Stomach (tissue), 9 donors: ENCODE results near the gene ANXA8. TPM values are rescaled to one million over a fixed set of nuclear protein-coding genes. Genes with fewer than 3 reads are reported as not detected.

ENCODE experiments used
- DNase-seq, 2 donors: peaks; one replicate each; pipeline versions ENCODE4 v3.0.0 to v3.0.0-alpha.2; 2013 to 2019
- H3K27ac ChIP-seq, 5 donors: fragments of 200-600 bp in 4 of 5; sonication (generic) in 4 of 5; one replicate each; pipeline ENCODE4 v1.5.1; 2013 to 2019; ENCODE audit warnings: mild to moderate bottlenecking in 1 of 5, moderate library complexity in 1 of 5
- H3K27me3 ChIP-seq, 3 donors: fragments of 200-600 bp; sonication (generic); one replicate each; pipeline ENCODE4 v1.5.1; 2017 to 2019; ENCODE audit warnings: mixed run types in 1 of 3
- H3K36me3 ChIP-seq, 4 donors: fragments of 200-600 bp; sonication (generic); 1 replicate in 3 of 4; 2 replicates in 1 of 4; pipeline ENCODE4 v1.5.1; 2016 to 2019
- H3K4me1 ChIP-seq, 4 donors: fragments of 200-600 bp; sonication (generic); one replicate each; pipeline ENCODE4 v1.5.1; 2016 to 2019
- H3K4me3 ChIP-seq, 4 donors: fragments of 200-600 bp; sonication (generic) in 3 of 4; one replicate each; pipeline ENCODE4 v1.5.1; 2016 to 2019; ENCODE audit warnings: mild to moderate bottlenecking in 1 of 4
- H3K9me3 ChIP-seq, 4 donors: fragments of 200-600 bp; sonication (generic); one replicate each; pipeline ENCODE4 v1.5.1; 2016 to 2019
- CTCF ChIP-seq, 7 experiments: fragments of 450-650 bp in 4 of 7; fragments of 200-600 bp in 3 of 7; sonication (generic) in 3 of 7; IDR thresholded peaks; one replicate each; pipeline ENCODE4 v1.5.1; 2016 to 2019; ENCODE audit warnings: antibody characterized with exemption in 7 of 7, control low read depth in 2 of 7, mild to moderate bottlenecking in 1 of 7
- EP300 ChIP-seq: sonication (generic); formaldehyde crosslinking; IDR thresholded peaks from one replicate; pipeline ENCODE4 v1.6.1; 2017; ENCODE audit warnings: antibody characterized with exemption
- POLR2A ChIP-seq, 4 donors: fragments of 450-650 bp; IDR thresholded peaks; one replicate each; pipeline ENCODE4 v1.6.1; 2016; ENCODE audit warnings: antibody characterized with exemption in 4 of 4, control low read depth in 2 of 4, mild to moderate bottlenecking in 1 of 4, moderate library complexity in 1 of 4
- POLR2AphosphoS5 ChIP-seq, 3 donors: sonication (generic); formaldehyde crosslinking; IDR thresholded peaks; one replicate each; pipeline ENCODE4 v1.6.1; 2016; ENCODE audit warnings: antibody characterized with exemption in 3 of 3
- WGBS, 5 donors: extraction: QIAGEN DNeasy Blood & Tissue Kit in 3 of 5; methylation state at CpG; one replicate each; pipeline versions ENCODE4 v1.1.5 to v1.1.7; 2013 to 2018; 5-methylcytosine and 5-hydroxymethylcytosine counted together
- intact Hi-C: fragments of 100-400 bp; cut with DNase I; formaldehyde crosslinking; loops from one replicate; pipeline ENCODE4 v1.15.1; 2023; ENCODE audit warnings: low total_unique reads
- polyA plus RNA-seq, 3 donors: library from polyadenylated mRNA; stranded (reverse); fragments of 200-250 nt; gene quantifications; one replicate each; pipeline ENCODE4 v1.2.3, GENCODE V29; 2013
- total RNA-seq, 5 donors: library from RNA; depleted of rRNA; stranded (reverse); fragments of >200 nt; gene quantifications; one replicate each; pipeline versions ENCODE4 v1.1.0 to v1.2.3, GENCODE V29; 2014 to 2016
- donor health status: healthy with polysubstance abuse.
- donor health status: Bipolar disorder and iron deficiency.
- donor health status: healthy.

ANXA8 gene
- total and polyA plus RNA-seq, 8 donors, result 0.37 to 77.4 (median 2.7) TPM; not detected in 4

GRCh38 chr10:47444047-47444446, 39.9 kb downstream of the ANXA8 start:
- Histone ChIP-seq H3K4me1 (no peaks in the 10 kb centered on the region), H3K27ac (no peak overlapping the region), H3K9me3 (peaks cover 0 to 29% (median 21%) of the 10 kb centered on the region in 4 donors), H3K4me3 (no peak overlapping the region), H3K36me3 (no peaks in the 10 kb centered on the region), H3K27me3 (peaks cover 0 to 20% (median 0%) of the 10 kb centered on the region in 3 donors)
- intact Hi-C loops, result no loop called here
- 71 to 96% (median 77%) methylated on average over 2 of the region's 2 CpGs for whole genome bisulfite sequencing, 5 donors
- no peak for DNase-seq
- TF ChIP-seq POLR2AphosphoS5 (IDR thresholded peaks at IDR 0.05) (no peak), CTCF (IDR thresholded peaks at IDR 0.05) (no peak), POLR2A (IDR thresholded peaks at IDR 0.05) (no peak), EP300 (no peak)

GRCh38 chr10:47443145-47443544, 40.8 kb downstream of the ANXA8 start:
- WGBS, 5 donors, result 80 to 86% (median 83%) methylated on average over 1 to 2 of the region's 2 CpGs
- DNase-seq, result no peak

GRCh38 chr10:47442351-47442750, 41.6 kb downstream of the ANXA8 start:
- 83 to 95% (median 90%) methylated on average over 5 of the region's 5 CpGs for WGBS, 5 donors
- intact Hi-C loops, result no loop called here
- H3K4me3 ChIP-seq, result no peak overlapping the region

More at GRCh38 chr10:47443145-47443544, 40.8 kb downstream of the ANXA8 start:
- Histone ChIP-seq H3K4me3 (no peak overlapping the region), H3K9me3 (peaks cover 0 to 29% (median 21%) of the 10 kb centered on the region in 4 donors), H3K27me3 (peaks cover 0 to 20% (median 0%) of the 10 kb centered on the region in 3 donors), H3K4me1 (no peaks in the 10 kb centered on the region), H3K27ac (no peak overlapping the region), H3K36me3 (no peaks in the 10 kb centered on the region)
- no peak for TF ChIP-seq EP300
- intact Hi-C loops, result no loop called here

GRCh38 chr10:47441938-47442337, 42.0 kb downstream of the ANXA8 start:
- intact Hi-C loops, result no loop called here
- 69 to 76% (median 72%) methylated on average over 4 of the region's 4 CpGs for WGBS, 5 donors
- Histone ChIP-seq H3K27me3 (peaks cover 0 to 20% (median 0%) of the 10 kb centered on the region in 3 donors), H3K4me1 (no peaks in the 10 kb centered on the region), H3K9me3 (peaks cover 2 to 28% (median 21%) of the 10 kb centered on the region in 4 donors), H3K27ac (no peak overlapping the region), H3K36me3 (no peaks in the 10 kb centered on the region), H3K4me3 (no peak overlapping the region)
- TF ChIP-seq EP300 (no peak), CTCF (IDR thresholded peaks at IDR 0.05) (no peak), POLR2AphosphoS5 (IDR thresholded peaks at IDR 0.05) (no peak), POLR2A (IDR thresholded peaks at IDR 0.05) (no peak)
- no peak for DNase-seq

More at GRCh38 chr10:47442351-47442750, 41.6 kb downstream of the ANXA8 start:
- H3K27ac ChIP-seq, result no peak overlapping the region
- H3K36me3 ChIP-seq, result no peaks in the 10 kb centered on the region
- DNase-seq, result no peak
- TF ChIP-seq EP300 (no peak), CTCF (IDR thresholded peaks at IDR 0.05) (no peak), POLR2A (IDR thresholded peaks at IDR 0.05) (no peak)
- peaks cover 2 to 29% (median 21%) of the 10 kb centered on the region in 4 donors for H3K9me3 ChIP-seq
- no peaks in the 10 kb centered on the region for H3K4me1 ChIP-seq
- peaks cover 0 to 20% (median 0%) of the 10 kb centered on the region in 3 donors for H3K27me3 ChIP-seq

GRCh38 chr10:47440207-47440606, 43.7 kb downstream of the ANXA8 start:
- TF ChIP-seq CTCF (IDR thresholded peaks at IDR 0.05) (no peak), EP300 (no peak), POLR2A (IDR thresholded peaks at IDR 0.05) (no peak), POLR2AphosphoS5 (IDR thresholded peaks at IDR 0.05) (no peak)
- H3K27ac ChIP-seq, result no peak overlapping the region
- 88 to 93% (median 91%) methylated on average over 4 of the region's 4 CpGs for WGBS, 5 donors
- H3K4me3 ChIP-seq, result no peak overlapping the region
- no peaks in the 10 kb centered on the region for H3K36me3 ChIP-seq
- intact Hi-C loops, result no loop called here
- H3K9me3 ChIP-seq, result peaks cover 2 to 13% (median 8%) of the 10 kb centered on the region in 4 donors
- peaks cover 0 to 20% (median 0%) of the 10 kb centered on the region in 3 donors for H3K27me3 ChIP-seq
- H3K4me1 ChIP-seq, result no peaks in the 10 kb centered on the region
- DNase-seq, result no peak
